NB4 (cell line): ENCODE measurements around the gene C10orf53.

Source experiments
- MYC ChIP-seq: IDR thresholded peaks from 2 replicates; pipeline ENCODE4 v1.6.1; 2011; ENCODE audit warnings: low read depth, low read length
- POLR2A ChIP-seq: IDR thresholded peaks from 2 replicates; pipeline ENCODE4 v1.6.1; 2011; ENCODE audit warnings: mild to moderate bottlenecking; ENCODE audit not compliant: insufficient read length; ENCODE audit errors: extremely low read depth
- TF ChIP-seq, protein P1 (sequence below): IDR thresholded peaks from one replicate; pipeline ENCODE4 v1.5.1; 2012; ENCODE audit warnings: low read depth, low read length
- TF ChIP-seq, protein P2 (sequence below): IDR thresholded peaks from 2 replicates; pipeline ENCODE4 v1.6.1; 2011; ENCODE audit warnings: low read depth, low read length

- TF ChIP-seq POLR2A (no peak), MYC (no peak)
- TF ChIP-seq, protein P1, sequence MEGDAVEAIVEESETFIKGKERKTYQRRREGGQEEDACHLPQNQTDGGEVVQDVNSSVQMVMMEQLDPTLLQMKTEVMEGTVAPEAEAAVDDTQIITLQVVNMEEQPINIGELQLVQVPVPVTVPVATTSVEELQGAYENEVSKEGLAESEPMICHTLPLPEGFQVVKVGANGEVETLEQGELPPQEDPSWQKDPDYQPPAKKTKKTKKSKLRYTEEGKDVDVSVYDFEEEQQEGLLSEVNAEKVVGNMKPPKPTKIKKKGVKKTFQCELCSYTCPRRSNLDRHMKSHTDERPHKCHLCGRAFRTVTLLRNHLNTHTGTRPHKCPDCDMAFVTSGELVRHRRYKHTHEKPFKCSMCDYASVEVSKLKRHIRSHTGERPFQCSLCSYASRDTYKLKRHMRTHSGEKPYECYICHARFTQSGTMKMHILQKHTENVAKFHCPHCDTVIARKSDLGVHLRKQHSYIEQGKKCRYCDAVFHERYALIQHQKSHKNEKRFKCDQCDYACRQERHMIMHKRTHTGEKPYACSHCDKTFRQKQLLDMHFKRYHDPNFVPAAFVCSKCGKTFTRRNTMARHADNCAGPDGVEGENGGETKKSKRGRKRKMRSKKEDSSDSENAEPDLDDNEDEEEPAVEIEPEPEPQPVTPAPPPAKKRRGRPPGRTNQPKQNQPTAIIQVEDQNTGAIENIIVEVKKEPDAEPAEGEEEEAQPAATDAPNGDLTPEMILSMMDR: no peak
- TF ChIP-seq, protein P2, sequence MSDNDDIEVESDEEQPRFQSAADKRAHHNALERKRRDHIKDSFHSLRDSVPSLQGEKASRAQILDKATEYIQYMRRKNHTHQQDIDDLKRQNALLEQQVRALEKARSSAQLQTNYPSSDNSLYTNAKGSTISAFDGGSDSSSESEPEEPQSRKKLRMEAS: no peak
Measured at GRCh38 chr10:49734676-49735075, 55.2 kb downstream of the C10orf53 start.
